ENCODE measurements around the gene SHC2. TPM values are rescaled to one million over a fixed set of nuclear protein-coding genes. Genes with fewer than 3 reads are reported as not detected.

Gene SHC2
- total and polyA plus RNA-seq, 2 of the 13 experiments (the other 11 are each of a cell fraction or from before 2014, with no cell fraction given): 9.0 to 18.3 TPM

DNA sequence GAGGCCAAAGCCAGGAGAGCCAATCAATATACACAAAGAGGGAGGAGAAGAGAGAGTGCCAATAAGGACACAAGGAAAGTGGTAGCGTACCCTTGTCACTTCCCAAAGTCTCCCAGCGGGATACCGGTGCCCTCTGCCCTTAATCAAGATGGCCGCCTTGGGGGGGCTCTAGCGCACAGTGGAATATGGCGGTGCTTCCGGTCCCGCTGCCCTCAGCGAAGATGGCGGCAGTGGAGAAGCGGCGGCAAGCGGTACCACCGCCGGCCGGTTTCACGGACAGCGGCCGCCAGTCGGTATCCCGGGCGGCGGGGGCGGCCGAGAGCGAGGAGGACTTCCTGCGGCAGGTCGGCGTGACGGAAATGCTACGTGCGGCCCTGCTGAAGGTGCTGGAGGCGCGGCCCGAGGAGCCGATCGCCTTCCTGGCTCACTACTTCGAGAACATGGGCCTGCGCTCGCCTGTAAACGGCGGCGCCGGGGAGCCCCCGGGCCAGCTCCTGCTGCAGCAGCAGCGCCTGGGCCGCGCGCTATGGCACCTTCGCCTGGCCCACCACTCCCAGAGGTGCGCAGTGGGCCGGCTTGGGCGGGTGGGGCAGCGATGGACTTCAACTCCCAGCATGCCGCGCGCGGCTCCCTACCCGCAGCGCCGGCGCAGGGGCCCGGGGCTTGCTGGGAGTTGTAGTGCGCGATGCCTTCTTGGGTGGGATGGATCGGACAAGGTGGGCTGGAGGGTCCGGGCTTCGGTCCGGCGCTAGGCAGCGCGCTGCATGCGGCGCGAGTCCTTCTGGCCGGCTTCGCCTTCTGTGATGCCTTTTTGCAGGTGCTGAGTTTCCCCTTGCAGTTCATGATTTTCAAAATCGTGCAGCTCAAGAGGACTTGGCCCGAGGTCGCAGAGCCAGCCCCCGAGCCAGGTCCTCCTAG lies 46.7 kb upstream of the SHC2 start, which contains the start of gene TPGS1 (continued):
- TF ChIP-seq ZNF251 (CRISPR knock-in tag; IDR thresholded peaks at IDR 0.05) (no peak), ZNF496 (CRISPR knock-in tag; IDR thresholded peaks at IDR 0.05; ENCODE audit: insufficient replicate concordance) (no peak), GPN1 (CRISPR knock-in tag; IDR thresholded peaks at IDR 0.05; ENCODE audit: borderline replicate concordance) (no peak), RXRA (CRISPR knock-in tag; IDR thresholded peaks at IDR 0.05) (peak; percentile 42; the same call in 1 of the 2 replicates), ZNF709 (CRISPR knock-in tag; IDR thresholded peaks at IDR 0.05) (no peak; the same call in 1 of the 2 replicates), MEIS1 (CRISPR knock-in tag; IDR thresholded peaks at IDR 0.05; ENCODE audit: borderline replicate concordance) (no peak), ATF7 (IDR thresholded peaks at IDR 0.05) (no peak), ATF7 (CRISPR knock-in tag; IDR thresholded peaks at IDR 0.05) (no peak), ZNF776 (CRISPR knock-in tag; IDR thresholded peaks at IDR 0.05) (peak; percentile 64), ZNF451 (CRISPR knock-in tag; IDR thresholded peaks at IDR 0.05) (0 out of 2 replicates have a peak, but pooled peaks have one; percentile 7), TFAP4 (IDR thresholded peaks at IDR 0.05; ENCODE audit: borderline replicate concordance, low read depth) (no peak), TCF7 (IDR thresholded peaks at IDR 0.05; ENCODE audit: low read depth) (no peak), ZNF331 (CRISPR knock-in tag; IDR thresholded peaks at IDR 0.05) (no peak), PAF1 (CRISPR knock-in tag; IDR thresholded peaks at IDR 0.05) (no peak), NFE2 (CRISPR knock-in tag; IDR thresholded peaks at IDR 0.05) (no peak), ASH2L (IDR thresholded peaks at IDR 0.05; ENCODE audit: insufficient read length, low read depth, low read length) (peak; percentile 91), IRF1 (CRISPR knock-in tag; IDR thresholded peaks at IDR 0.05; ENCODE audit: low read depth) (no peak), MAFF (IDR thresholded peaks at IDR 0.05; ENCODE audit: low read depth, low read length) (no peak), DPF2 (CRISPR knock-in tag; IDR thresholded peaks at IDR 0.05; ENCODE audit: borderline replicate concordance, low read depth) (no peak), ZFP41 (CRISPR knock-in tag; IDR thresholded peaks at IDR 0.05; ENCODE audit: borderline replicate concordance) (no peak), ZNF619 (CRISPR knock-in tag; IDR thresholded peaks at IDR 0.05) (no peak), NR3C1 (CRISPR knock-in tag; IDR thresholded peaks at IDR 0.05) (no peak), POLR2A (IDR thresholded peaks at IDR 0.05; ENCODE audit: insufficient read depth in 1 of 2, low read depth in 2 of 2, low read length in 2 of 2) (peak; percentile 54 to 69), ATF1 (CRISPR knock-in tag; IDR thresholded peaks at IDR 0.05) (peak; percentile 84), PHF21A (CRISPR knock-in tag; IDR thresholded peaks at IDR 0.05) (no peak), TMF1 (CRISPR knock-in tag; IDR thresholded peaks at IDR 0.05; ENCODE audit: low read depth) (no peak), ZNF260 (CRISPR knock-in tag; IDR thresholded peaks at IDR 0.05; ENCODE audit: borderline replicate concordance, low read depth) (no peak), MXI1 (IDR thresholded peaks at IDR 0.05; ENCODE audit: borderline replicate concordance, low read depth, low read length) (peak; percentile 16; the same call in 1 of the 3 replicates), ZMYM2 (CRISPR knock-in tag; IDR thresholded peaks at IDR 0.05) (no peak; the same call in 1 of the 2 replicates), HNRNPK (IDR thresholded peaks at IDR 0.05; ENCODE audit: low read depth, low read length, poor library complexity, severe bottlenecking) (no peak)
- TF ChIP-seq, protein P1, sequence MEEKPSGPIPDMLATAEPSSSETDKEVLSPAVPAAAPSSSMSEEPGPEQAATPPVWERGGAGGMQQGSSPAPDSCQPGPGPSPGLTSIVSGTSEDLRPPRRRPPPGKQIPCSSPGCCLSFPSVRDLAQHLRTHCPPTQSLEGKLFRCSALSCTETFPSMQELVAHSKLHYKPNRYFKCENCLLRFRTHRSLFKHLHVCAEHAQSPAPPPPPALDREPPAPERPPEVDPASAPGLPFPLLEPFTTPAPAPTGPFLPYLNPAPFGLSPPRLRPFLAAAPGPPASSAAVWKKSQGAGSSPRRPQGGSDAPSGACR (CRISPR knock-in tag; IDR thresholded peaks at IDR 0.05): no peak
